Suprapubic skin (tissue), 4 donors: ENCODE results near the gene LMNTD1.

Experiments used
- POLR2A ChIP-seq, 2 donors: fragments of 450-650 bp; IDR thresholded peaks; one replicate each; pipeline ENCODE4 v1.6.1; 2017; ENCODE audit warnings: antibody characterized with exemption in 2 of 2, mild to moderate bottlenecking in 2 of 2, moderate library complexity in 2 of 2
- POLR2AphosphoS5 ChIP-seq, 3 donors: sonication (generic); formaldehyde crosslinking; IDR thresholded peaks; one replicate each; pipeline ENCODE4 v1.6.1; 2017; ENCODE audit warnings: antibody characterized with exemption in 3 of 3

DNA sequence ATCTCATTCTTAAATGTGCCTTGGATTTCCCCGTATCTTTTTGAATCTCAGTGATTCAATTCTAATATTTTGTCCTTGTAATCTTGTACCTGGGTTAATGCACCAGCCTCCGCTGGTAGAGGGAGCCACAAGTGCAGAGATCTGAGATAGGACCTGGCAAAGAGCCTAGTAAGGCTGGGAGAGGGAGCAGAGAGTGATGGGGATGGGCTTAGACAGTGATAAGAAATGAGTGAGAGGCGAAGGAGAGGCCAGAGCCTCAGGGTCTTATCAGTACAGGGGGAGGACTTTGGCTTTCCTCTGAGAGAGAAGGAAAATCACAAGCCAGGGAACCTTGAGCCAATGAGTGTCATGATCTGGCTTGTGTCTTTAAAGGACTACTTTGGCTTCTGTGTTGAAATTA is 30.5 kb upstream of the LMNTD1 start:
- TF ChIP-seq POLR2AphosphoS5 (IDR thresholded peaks at IDR 0.05) (no peak), POLR2A (IDR thresholded peaks at IDR 0.05) (no peak)
